Muscle of leg (tissue), 11 donors: Measurements from ENCODE around the gene DNAH5. TPM values are rescaled to one million over a fixed set of nuclear protein-coding genes. Genes with fewer than 3 reads are reported as not detected.

Experiments
- DNase-seq: peaks from one replicate; pipeline ENCODE4 v3.0.0; 2013
- H3K27ac ChIP-seq: one replicate; pipeline ENCODE4 v1.5.1; 2013; ENCODE audit warnings: mild to moderate bottlenecking, low read length, control low read depth
- H3K27me3 ChIP-seq: one replicate; pipeline ENCODE4 v1.6.1; 2013; ENCODE audit warnings: low read length; ENCODE audit not compliant: control insufficient read depth, insufficient read depth
- H3K36me3 ChIP-seq: one replicate; pipeline ENCODE4 v1.6.1; 2013; ENCODE audit warnings: low read length; ENCODE audit not compliant: control insufficient read depth, insufficient read depth
- H3K4me1 ChIP-seq: one replicate; pipeline ENCODE4 v1.6.1; 2013; ENCODE audit warnings: low read length; ENCODE audit not compliant: control insufficient read depth, insufficient read depth
- H3K4me3 ChIP-seq: one replicate; pipeline ENCODE4 v1.5.1; 2013; ENCODE audit warnings: low read length, control low read depth
- H3K9me3 ChIP-seq: replicated peaks from 2 replicates; pipeline ENCODE4 v1.6.1; 2013; ENCODE audit warnings: low read depth, low read length; ENCODE audit not compliant: control insufficient read depth
- WGBS: methylation state at CpG from one replicate; pipeline ENCODE4 v1.1.5; 2013; ENCODE audit warnings: missing lambda C conversion rate; ENCODE audit not compliant: insufficient coverage; 5-methylcytosine and 5-hydroxymethylcytosine counted together
- polyA plus RNA-seq, 8 donors: library from polyadenylated mRNA; unstranded; fragments of 120-200 nt; gene quantifications; one replicate each; pipeline versions ENCODE4 v1.2.1 to v1.2.3, GENCODE V29; 2013; ENCODE audit warnings: inconsistent platforms in 1 of 8, low replicate concordance in 1 of 8; ENCODE audit not compliant: insufficient read length in 8 of 8, insufficient read depth in 1 of 8
- total RNA-seq: library from RNA; stranded (reverse); fragments of 120-200 nt; gene quantifications from one replicate; pipeline ENCODE4 v1.2.4, GENCODE V29; 2013

The DNAH5 gene
- total and polyA plus RNA-seq, 9 donors: 0.35 to 1.7 (median 0.52) TPM

GRCh38 chr5:13919786-13920185, 24.7 kb downstream of the DNAH5 start:
- Histone ChIP-seq H3K4me1 (no peaks in the 10 kb centered on the region), H3K9me3 (no peaks in the 10 kb centered on the region), H3K27ac (no peak overlapping the region), H3K4me3 (no peak overlapping the region), H3K27me3 (no peaks in the 10 kb centered on the region), H3K36me3 (no peaks in the 10 kb centered on the region)
- no peak for DNase-seq
- no CpG with 5 or more reads among the region's 1 CpG for WGBS

- no peaks in the 10 kb centered on the region for H3K4me1 ChIP-seq
- H3K9me3 ChIP-seq: no peaks in the 10 kb centered on the region
- WGBS: 79% methylated on average over 6 of the region's 15 CpGs
- H3K4me3 ChIP-seq: no peak overlapping the region
- H3K27me3 ChIP-seq: no peaks in the 10 kb centered on the region
- no peak overlapping the region for H3K27ac ChIP-seq
- no peaks in the 10 kb centered on the region for H3K36me3 ChIP-seq
- DNase-seq: no peak
Measured at GRCh38 chr5:13919087-13919486, 25.4 kb downstream of the DNAH5 start.

- Histone ChIP-seq H3K4me1 (no peaks in the 10 kb centered on the region), H3K9me3 (no peaks in the 10 kb centered on the region), H3K4me3 (no peak overlapping the region), H3K27me3 (no peaks in the 10 kb centered on the region), H3K27ac (no peak overlapping the region), H3K36me3 (no peaks in the 10 kb centered on the region)
- no CpG with 5 or more reads among the region's 5 CpGs for WGBS
- no peak for DNase-seq
Measured at GRCh38 chr5:13917061-13917460, 27.4 kb downstream of the DNAH5 start.

GRCh38 chr5:13913962-13914361, 30.5 kb downstream of the DNAH5 start:
- H3K27me3 ChIP-seq: no peaks in the 10 kb centered on the region
- no peaks in the 10 kb centered on the region for H3K36me3 ChIP-seq
- no peak overlapping the region for H3K4me3 ChIP-seq
- WGBS: 71% methylated on average over 2 of the region's 3 CpGs
- H3K9me3 ChIP-seq: no peaks in the 10 kb centered on the region
- no peaks in the 10 kb centered on the region for H3K4me1 ChIP-seq
- no peak for DNase-seq
- H3K27ac ChIP-seq: no peak overlapping the region

GRCh38 chr5:13910637-13911288, 33.7 kb downstream of the DNAH5 start:
- DNase-seq: no peak
- H3K27ac ChIP-seq: no peak overlapping the region
- no peaks in the 10 kb centered on the region for H3K36me3 ChIP-seq
- no peak overlapping the region for H3K4me3 ChIP-seq
- WGBS: 88% methylated on average over 7 of the region's 13 CpGs
- no peaks in the 10 kb centered on the region for H3K27me3 ChIP-seq
- H3K4me1 ChIP-seq: no peaks in the 10 kb centered on the region
- H3K9me3 ChIP-seq: no peaks in the 10 kb centered on the region

- Histone ChIP-seq H3K36me3 (no peaks in the 10 kb centered on the region), H3K4me1 (no peaks in the 10 kb centered on the region), H3K27me3 (no peaks in the 10 kb centered on the region), H3K4me3 (no peak overlapping the region), H3K9me3 (no peaks in the 10 kb centered on the region), H3K27ac (no peak overlapping the region)
- no CpG with 5 or more reads among the region's 2 CpGs for WGBS
- DNase-seq: no peak
Measured at GRCh38 chr5:13910201-13910600, 34.3 kb downstream of the DNAH5 start.

- H3K27ac ChIP-seq: no peak overlapping the region
- H3K27me3 ChIP-seq: no peaks in the 10 kb centered on the region
- H3K4me3 ChIP-seq: no peak overlapping the region
- no peaks in the 10 kb centered on the region for H3K9me3 ChIP-seq
- no CpG with 5 or more reads among the region's 1 CpG for WGBS
- DNase-seq: no peak
- no peaks in the 10 kb centered on the region for H3K36me3 ChIP-seq
- no peaks in the 10 kb centered on the region for H3K4me1 ChIP-seq
Measured at GRCh38 chr5:13909271-13909670, 35.2 kb downstream of the DNAH5 start.

- WGBS: no CpG with 5 or more reads among the region's 6 CpGs
Measured at GRCh38 chr5:13898569-13898968, 45.9 kb downstream of the DNAH5 start.

GRCh38 chr5:13878357-13878756, 66.1 kb downstream of the DNAH5 start:
- H3K9me3 ChIP-seq: no peaks in the 10 kb centered on the region
- H3K4me3 ChIP-seq: no peak overlapping the region
- H3K4me1 ChIP-seq: no peaks in the 10 kb centered on the region
- H3K27ac ChIP-seq: no peak overlapping the region
- no peaks in the 10 kb centered on the region for H3K36me3 ChIP-seq
- DNase-seq: no peak
- H3K27me3 ChIP-seq: no peaks in the 10 kb centered on the region
- 75% methylated on average over 1 of the region's 4 CpGs for WGBS

More at GRCh38 chr5:13898569-13898968, 45.9 kb downstream of the DNAH5 start:
- H3K4me3 ChIP-seq: no peak overlapping the region
- H3K4me1 ChIP-seq: no peaks in the 10 kb centered on the region
- H3K27me3 ChIP-seq: no peaks in the 10 kb centered on the region
- H3K27ac ChIP-seq: no peak overlapping the region
- no peaks in the 10 kb centered on the region for H3K36me3 ChIP-seq
- no peaks in the 10 kb centered on the region for H3K9me3 ChIP-seq
- DNase-seq: no peak

- peak; percentile 50 for DNase-seq
- Histone ChIP-seq H3K4me1 (no peaks in the 10 kb centered on the region), H3K4me3 (no peak overlapping the region), H3K27me3 (no peaks in the 10 kb centered on the region), H3K36me3 (no peaks in the 10 kb centered on the region), H3K9me3 (peaks cover 3% of the 10 kb centered on the region), H3K27ac (no peak overlapping the region)
- no CpG with 5 or more reads among the region's 5 CpGs for WGBS
Measured at GRCh38 chr5:13866792-13867191, 77.7 kb downstream of the DNAH5 start.

- no peak overlapping the region for H3K27ac ChIP-seq
- peaks cover 3% of the 10 kb centered on the region for H3K9me3 ChIP-seq
- H3K4me3 ChIP-seq: no peak overlapping the region
- H3K4me1 ChIP-seq: no peaks in the 10 kb centered on the region
- H3K27me3 ChIP-seq: no peaks in the 10 kb centered on the region
- DNase-seq: no peak
- H3K36me3 ChIP-seq: no peaks in the 10 kb centered on the region
Measured at GRCh38 chr5:13865312-13865711, 79.2 kb downstream of the DNAH5 start.
